ENCODE measurements around the gene ZSCAN32.

DNA sequence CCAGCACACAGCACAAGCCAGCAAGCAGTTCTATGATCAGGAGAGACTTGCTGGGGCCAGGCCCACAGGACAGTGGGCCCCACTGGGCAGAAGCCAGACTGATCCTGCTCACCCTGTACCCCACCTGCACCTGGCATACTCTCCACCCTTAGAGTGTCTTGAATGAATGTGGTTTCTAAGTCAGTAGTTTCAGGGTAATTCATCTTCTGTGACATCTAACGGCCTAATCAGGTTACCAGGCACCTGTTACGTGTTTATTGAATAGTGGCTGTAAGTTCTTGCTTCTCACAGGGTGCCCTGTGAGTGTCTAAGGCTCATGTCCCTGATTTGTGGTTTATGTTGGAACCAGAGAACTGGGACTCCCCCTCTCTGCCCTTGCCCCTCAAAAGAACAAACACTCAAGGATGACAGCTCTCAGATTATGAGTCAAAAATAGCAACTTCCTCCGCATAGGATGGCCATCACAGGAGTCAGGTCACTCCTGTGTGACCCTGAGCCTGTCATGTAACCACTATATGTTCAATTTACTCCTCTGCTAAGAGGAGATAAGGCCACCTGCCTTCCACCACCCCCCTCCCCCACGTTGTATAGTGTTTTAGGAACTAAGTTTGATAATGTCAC lies 52.1 kb downstream of the ZSCAN32 start:
- no peak for TF ChIP-seq EP300 (IDR thresholded peaks at IDR 0.05)
- no peak for TF ChIP-seq POLR2AphosphoS5 (IDR thresholded peaks at IDR 0.05)

All from sigmoid colon (tissue), 4 donors.